Left renal cortex interstitium (tissue), 4 donors: ENCODE results near the gene ERMARD. TPM values are rescaled to one million over a fixed set of nuclear protein-coding genes. Genes with fewer than 3 reads are reported as not detected.

ENCODE experiments used
- DNase-seq, 4 donors: peaks; one replicate each; pipeline ENCODE4 v3.0.0-alpha.2; 2013; ENCODE audit warnings: low read depth in 4 of 4, low spot score in 2 of 4, missing footprints in 1 of 4
- polyA plus RNA-seq, 4 donors: library from polyadenylated mRNA; unstranded; fragments of 120-200 nt; gene quantifications; one replicate each; pipeline ENCODE4 v1.2.1, GENCODE V29; 2013; ENCODE audit not compliant: insufficient read length in 4 of 4

ERMARD gene
- polyA plus RNA-seq, 4 donors, result 31.2 to 63.2 (median 43.3) TPM

GRCh38 chr6:169816054-169816453 is 64.6 kb downstream of the ERMARD start:
- DNase-seq, result no peak

DNA sequence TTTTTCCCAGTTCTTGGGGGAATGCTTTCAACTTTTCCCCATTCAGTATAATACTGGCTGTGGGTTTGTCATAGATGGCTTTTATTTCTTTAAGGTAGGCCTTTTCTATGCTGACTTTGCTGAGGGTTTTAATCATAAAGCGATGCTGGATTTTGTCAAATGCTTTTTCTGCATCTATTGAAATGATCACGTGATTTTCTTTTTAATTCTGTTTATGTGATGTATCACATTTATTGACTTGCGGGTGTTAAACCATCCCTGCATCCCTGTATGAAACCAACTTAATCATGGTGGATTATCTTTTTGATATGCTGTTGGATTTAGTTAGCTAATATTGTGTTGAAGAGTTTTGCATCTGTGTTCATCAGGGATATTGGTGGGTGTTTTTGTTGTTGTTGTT is 65.6 kb downstream of the ERMARD start:
- no peak for DNase-seq

DNA sequence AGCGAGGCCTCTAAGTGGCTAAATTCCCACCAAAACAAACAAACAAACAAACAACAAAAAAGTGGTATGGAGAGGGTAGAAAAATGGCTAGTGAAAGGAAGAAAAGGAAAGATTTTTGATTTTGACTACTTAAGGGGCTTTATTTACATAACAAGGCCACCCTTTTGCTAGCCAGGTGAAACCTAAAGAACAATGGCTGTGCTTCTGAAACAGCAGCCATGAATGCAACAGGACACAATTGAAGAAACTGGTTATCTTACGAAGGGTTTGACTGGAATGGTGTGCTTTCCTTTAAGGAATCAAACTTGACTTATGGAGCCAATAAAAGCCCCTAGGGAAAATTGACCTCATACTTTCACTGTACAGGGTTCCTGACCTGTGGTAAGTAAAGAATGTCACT is 68.9 kb downstream of the ERMARD start:
- DNase-seq, result no peak

DNA sequence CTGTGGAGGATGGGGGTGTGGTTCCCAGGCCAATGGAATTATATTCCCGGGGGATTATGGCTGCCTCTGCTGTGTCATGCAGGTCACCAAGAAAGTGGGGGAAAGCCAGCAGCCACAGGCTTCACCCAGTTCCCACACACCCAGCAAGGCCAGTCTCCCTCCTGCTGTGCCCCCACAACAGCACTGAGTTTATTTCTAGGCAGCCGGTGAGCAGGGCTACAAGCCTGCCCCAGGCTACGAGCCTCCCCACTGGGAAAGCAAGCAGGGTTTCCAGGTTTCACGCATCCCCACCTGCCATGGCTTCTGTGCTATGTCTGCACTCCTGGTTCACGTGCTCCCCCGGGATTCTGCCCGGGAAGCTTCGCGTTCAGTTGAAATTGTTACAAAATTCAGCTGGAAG is 72.6 kb downstream of the ERMARD start:
- no peak for DNase-seq

DNA sequence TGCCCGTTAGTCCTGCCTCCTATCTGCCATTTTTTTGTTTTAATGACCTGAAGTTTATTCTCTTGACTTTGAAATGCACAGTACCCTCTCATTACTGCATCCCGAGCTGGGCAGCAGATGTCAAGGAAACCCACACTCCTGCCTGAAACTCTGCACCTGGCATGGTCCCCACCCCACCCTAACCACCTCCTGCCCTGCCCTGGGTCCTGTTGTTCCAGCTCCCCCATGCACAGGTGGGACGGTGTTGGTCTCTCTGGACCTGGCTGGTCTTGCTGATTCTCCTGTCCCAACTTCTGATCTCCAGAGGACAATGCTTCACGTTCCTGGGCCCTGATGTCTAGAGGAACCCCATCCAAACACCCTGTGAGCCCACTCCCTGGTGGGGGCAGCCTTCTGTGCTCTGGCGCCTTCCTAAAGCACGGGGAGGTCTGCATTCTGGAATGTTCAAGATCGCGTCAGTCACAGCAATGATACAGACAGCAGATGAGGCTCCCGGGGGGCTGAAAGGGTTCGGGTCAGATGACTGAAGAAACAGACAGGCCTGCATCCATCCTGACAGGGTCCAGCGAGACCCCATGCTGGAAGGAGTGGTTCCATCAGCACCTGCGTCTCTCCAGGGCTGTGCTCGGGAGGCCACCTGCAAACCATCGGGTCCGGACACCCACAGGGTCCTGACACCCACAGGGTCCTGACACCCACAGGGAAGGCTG is 73.6 kb downstream of the ERMARD start:
- DNase-seq, result no peak

GRCh38 chr6:169825558-169826225 is 74.3 kb downstream of the ERMARD start:
- DNase-seq, result no peak

GRCh38 chr6:169826697-169827096 is 75.3 kb downstream of the ERMARD start:
- DNase-seq, result no peak

DNA sequence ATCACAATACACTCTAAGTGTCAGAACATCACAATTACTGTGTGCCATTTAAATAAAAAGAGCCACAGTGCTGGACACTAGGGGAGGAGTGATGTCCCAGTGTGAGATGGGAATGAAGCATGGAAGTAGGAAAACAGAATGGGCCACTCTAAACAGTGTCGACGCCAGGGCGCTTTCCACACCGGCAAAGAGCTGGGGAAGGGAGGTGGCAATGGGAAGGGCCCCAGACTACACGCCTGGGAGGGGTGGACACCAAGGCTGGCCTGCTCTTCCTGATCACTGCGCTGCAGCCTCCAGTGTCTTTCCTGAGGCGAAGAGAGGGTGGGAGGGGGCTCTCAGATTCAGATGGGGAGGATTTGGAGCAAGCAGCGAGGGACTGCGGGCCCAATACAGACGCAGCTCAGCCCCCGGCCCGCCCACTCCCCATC is 75.9 kb downstream of the ERMARD start:
- DNase-seq, result no peak

- no peak for DNase-seq
These were observed 76.8 kb downstream of the ERMARD start for GRCh38 chr6:169828176-169828575.

GRCh38 chr6:169829786-169830185 is 78.4 kb downstream of the ERMARD start:
- no peak for DNase-seq

- no peak for DNase-seq
These were observed 79.5 kb downstream of the ERMARD start for GRCh38 chr6:169830876-169831275.

Other genes with a start within 250 kb of the ERMARD start
- 100 to 1,000 TPM in 1 of 4 donors, 10 to 100 TPM in 3; 30.8 to 112 (median 69.3) TPM for gene WDR27, start 49.6 kb upstream of the ERMARD start, polyA plus RNA-seq
- gene C6orf120, start 49.5 kb upstream of the ERMARD start, polyA plus RNA-seq, result 10 to 100 TPM; 37.7 to 47.4 (median 43.4) TPM
- gene PHF10, start 27.1 kb upstream of the ERMARD start, polyA plus RNA-seq, result 100 to 1,000 TPM; 101 to 122 (median 106) TPM
- 10 to 100 TPM in 1 of 4 donors, 1 to 10 TPM in 3; 6.5 to 10.9 (median 7.8) TPM for gene DYNLT2, start 50 bp upstream of the ERMARD start, polyA plus RNA-seq